ENCODE data around the gene TMEM52.
A peak's percentile ranks its signal among the peaks of the same experiment; 100 is the strongest.

The TMEM52 gene

DNA sequence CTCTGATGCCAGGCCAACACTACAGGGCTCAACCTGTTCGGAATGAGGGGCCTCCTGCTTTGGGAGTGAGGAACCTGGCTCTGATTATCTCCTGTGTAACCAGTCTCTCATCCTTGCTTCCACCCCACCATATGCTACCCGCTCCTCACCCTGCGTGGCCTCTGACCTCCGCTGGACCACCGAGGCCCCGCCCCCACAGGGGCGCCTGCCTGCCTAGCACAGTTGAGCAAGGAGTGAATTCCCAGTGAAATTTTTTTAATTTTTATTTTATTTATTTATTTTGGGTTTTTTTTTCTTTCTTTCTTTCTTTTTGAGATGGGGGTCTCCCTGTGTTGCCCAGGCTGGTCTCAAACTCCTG lies 26.3 kb downstream of the TMEM52 start:
- CTCF ChIA-PET, result interaction anchor here (0.8 kb wide), 1 partner anchor 133 kb away, joined by 4 read pairs; no protein-coding TSS in a partner anchor
- H3K9me3 ChIP-seq (ENCODE audit: control insufficient read depth, insufficient read depth, low read depth, low read length), result no peaks in the 10 kb centered on the region
- no peaks in the 10 kb centered on the region for H3K36me3 ChIP-seq (ENCODE audit: control insufficient read depth in 2 of 2, insufficient read depth in 1 of 2, low read length in 2 of 2)
- POLR2A ChIA-PET, result no interaction called here
- TF ChIP-seq ZNF610 (tag by site-specific recombination; IDR thresholded peaks at IDR 0.05; ENCODE audit: borderline replicate concordance), result no peak
- TF ChIP-seq ZNF777 (tag by site-specific recombination; IDR thresholded peaks at IDR 0.05; ENCODE audit: borderline replicate concordance), result no peak
- TF ChIP-seq ZNF280C (tag by site-specific recombination; IDR thresholded peaks at IDR 0.05), result no peak
- no peak for TF ChIP-seq ZNF404 (tag by site-specific recombination; IDR thresholded peaks at IDR 0.05)
- TF ChIP-seq, protein P1, sequence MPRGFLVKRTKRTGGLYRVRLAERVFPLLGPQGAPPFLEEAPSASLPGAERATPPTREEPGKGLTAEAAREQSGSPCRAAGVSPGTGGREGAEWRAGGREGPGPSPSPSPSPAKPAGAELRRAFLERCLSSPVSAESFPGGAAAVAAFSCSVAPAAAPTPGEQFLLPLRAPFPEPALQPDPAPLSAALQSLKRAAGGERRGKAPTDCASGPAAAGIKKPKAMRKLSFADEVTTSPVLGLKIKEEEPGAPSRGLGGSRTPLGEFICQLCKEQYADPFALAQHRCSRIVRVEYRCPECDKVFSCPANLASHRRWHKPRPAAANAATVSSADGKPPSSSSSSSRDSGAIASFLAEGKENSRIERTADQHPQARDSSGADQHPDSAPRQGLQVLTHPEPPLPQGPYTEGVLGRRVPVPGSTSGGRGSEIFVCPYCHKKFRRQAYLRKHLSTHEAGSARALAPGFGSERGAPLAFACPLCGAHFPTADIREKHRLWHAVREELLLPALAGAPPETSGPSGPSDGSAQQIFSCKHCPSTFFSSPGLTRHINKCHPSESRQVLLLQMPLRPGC (tag by site-specific recombination; IDR thresholded peaks at IDR 0.05), result no peak
- TF ChIP-seq IKZF3 (tag by site-specific recombination; IDR thresholded peaks at IDR 0.05), result no peak
- no peak for TF ChIP-seq ZNF692 (tag by site-specific recombination; IDR thresholded peaks at IDR 0.05)
- TF ChIP-seq, protein P2, sequence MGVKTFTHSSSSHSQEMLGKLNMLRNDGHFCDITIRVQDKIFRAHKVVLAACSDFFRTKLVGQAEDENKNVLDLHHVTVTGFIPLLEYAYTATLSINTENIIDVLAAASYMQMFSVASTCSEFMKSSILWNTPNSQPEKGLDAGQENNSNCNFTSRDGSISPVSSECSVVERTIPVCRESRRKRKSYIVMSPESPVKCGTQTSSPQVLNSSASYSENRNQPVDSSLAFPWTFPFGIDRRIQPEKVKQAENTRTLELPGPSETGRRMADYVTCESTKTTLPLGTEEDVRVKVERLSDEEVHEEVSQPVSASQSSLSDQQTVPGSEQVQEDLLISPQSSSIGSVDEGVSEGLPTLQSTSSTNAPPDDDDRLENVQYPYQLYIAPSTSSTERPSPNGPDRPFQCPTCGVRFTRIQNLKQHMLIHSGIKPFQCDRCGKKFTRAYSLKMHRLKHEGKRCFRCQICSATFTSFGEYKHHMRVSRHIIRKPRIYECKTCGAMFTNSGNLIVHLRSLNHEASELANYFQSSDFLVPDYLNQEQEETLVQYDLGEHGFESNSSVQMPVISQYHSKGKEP (tag by site-specific recombination; IDR thresholded peaks at IDR 0.05), result no peak
- TF ChIP-seq PRDM10 (tag by site-specific recombination; IDR thresholded peaks at IDR 0.05), result no peak
- H3K4me3 ChIP-seq (ENCODE audit: low read depth, low read length), result no peak overlapping the region
- H3K27ac ChIP-seq (ENCODE audit: extremely low read depth, low read depth, low read length), result no peak overlapping the region
- peaks cover 8% of the 10 kb centered on the region for H3K4me1 ChIP-seq (ENCODE audit: control insufficient read depth, insufficient read depth, low read length)

GRCh38 chr1:1892079-1892762 lies 26.9 kb downstream of the TMEM52 start:
- POLR2A ChIA-PET, result interaction anchor here (1.0 to 1.3 kb wide), 3 partner anchors 8 to 34 kb away, joined by 3 to 4 read pairs (median 4); no protein-coding TSS in a partner anchor

More at GRCh38 chr1:1892079-1892762, 26.9 kb downstream of the TMEM52 start:
- no peaks in the 10 kb centered on the region for H3K36me3 ChIP-seq (ENCODE audit: control insufficient read depth in 2 of 2, insufficient read depth in 1 of 2, low read length in 2 of 2)
- peak overlapping the region; percentile 88; the same call in 1 of the 2 replicates for H3K4me3 ChIP-seq (ENCODE audit: low read depth, low read length)
- CTCF ChIA-PET, result interaction anchor here (0.8 to 1.5 kb wide), 2 partner anchors 13 to 133 kb away, joined by 4 read pairs; no protein-coding TSS in a partner anchor
- peaks cover 8% of the 10 kb centered on the region for H3K4me1 ChIP-seq (ENCODE audit: control insufficient read depth, insufficient read depth, low read length)
- H3K9me3 ChIP-seq (ENCODE audit: control insufficient read depth, insufficient read depth, low read depth, low read length), result no peaks in the 10 kb centered on the region
- TF ChIP-seq ZBTB8A (tag by site-specific recombination; IDR thresholded peaks at IDR 0.05), result no peak
- TF ChIP-seq PRDM1 (tag by site-specific recombination; IDR thresholded peaks at IDR 0.05), result peak; percentile 55
- 0 out of 2 replicates have a peak, but pooled peaks have one; percentile 8 for TF ChIP-seq KLF1 (tag by site-specific recombination; IDR thresholded peaks at IDR 0.05)
- TF ChIP-seq ZNF132 (tag by site-specific recombination; IDR thresholded peaks at IDR 0.05; ENCODE audit: borderline replicate concordance), result no peak
- peak overlapping the region; percentile 68 for H3K27ac ChIP-seq (ENCODE audit: extremely low read depth, low read depth, low read length)
